Measurements from ENCODE around the gene USP20.
A peak's percentile ranks its signal among the peaks of the same experiment; 100 is the strongest.

Gene USP20

GRCh38 chr9:129871046-129871445 lies 35.8 kb downstream of the USP20 start:
- FAIRE-seq = no peak

GRCh38 chr9:129873563-129874190 lies 38.4 kb downstream of the USP20 start:
- FAIRE-seq (no peak), DNase-seq (ENCODE audit: extremely low spot score, insufficient read length, low read depth) (no peak)

More at GRCh38 chr9:129871046-129871445, 35.8 kb downstream of the USP20 start:
- DNase-seq (ENCODE audit: extremely low spot score, insufficient read length, low read depth) = no peak

DNA sequence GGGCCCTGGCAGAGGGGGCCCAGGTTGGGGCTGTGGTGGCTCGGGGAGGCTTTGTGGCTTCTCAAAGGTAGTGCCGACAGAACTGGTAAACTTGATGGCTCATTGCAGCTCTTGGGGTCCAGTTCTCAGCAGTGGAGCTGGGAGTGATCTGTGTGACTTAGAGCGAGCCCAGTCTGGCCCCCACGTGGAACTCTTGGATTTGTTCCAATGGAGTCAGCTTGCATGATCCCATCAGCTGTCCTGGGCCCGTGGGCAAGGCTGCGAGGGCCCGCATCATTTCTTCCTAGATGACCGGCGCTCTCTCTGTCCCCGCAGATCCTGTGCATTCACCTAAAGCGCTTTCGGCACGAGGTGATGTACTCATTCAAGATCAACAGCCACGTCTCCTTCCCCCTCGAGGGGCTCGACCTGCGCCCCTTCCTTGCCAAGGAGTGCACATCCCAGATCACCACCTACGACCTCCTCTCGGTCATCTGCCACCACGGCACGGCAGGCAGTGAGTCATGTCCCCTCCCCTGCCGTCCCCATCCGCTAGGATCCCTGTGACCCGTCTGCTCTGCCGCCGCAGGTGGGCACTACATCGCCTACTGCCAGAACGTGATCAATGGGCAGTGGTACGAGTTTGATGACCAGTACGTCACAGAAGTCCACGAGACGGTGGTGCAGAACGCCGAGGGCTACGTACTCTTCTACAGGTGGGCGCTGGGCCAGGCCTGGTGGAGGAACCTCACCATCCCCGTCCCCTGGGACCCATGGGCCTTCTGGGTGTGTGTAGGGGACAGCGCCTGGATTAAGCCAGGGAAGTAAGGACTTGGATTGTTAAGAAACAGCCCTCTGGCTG lies 39.2 kb downstream of the USP20 start:
- DNase-seq (ENCODE audit: extremely low spot score, insufficient read length, low read depth) (no peak), FAIRE-seq (no peak)

- no peak for FAIRE-seq
- no peak for DNase-seq (ENCODE audit: extremely low spot score, insufficient read length, low read depth)
Observed at GRCh38 chr9:129875181-129875611, 39.9 kb downstream of the USP20 start.

GRCh38 chr9:129875687-129876395 lies 40.6 kb downstream of the USP20 start:
- FAIRE-seq = no peak
- no peak for DNase-seq (ENCODE audit: extremely low spot score, insufficient read length, low read depth)

DNA sequence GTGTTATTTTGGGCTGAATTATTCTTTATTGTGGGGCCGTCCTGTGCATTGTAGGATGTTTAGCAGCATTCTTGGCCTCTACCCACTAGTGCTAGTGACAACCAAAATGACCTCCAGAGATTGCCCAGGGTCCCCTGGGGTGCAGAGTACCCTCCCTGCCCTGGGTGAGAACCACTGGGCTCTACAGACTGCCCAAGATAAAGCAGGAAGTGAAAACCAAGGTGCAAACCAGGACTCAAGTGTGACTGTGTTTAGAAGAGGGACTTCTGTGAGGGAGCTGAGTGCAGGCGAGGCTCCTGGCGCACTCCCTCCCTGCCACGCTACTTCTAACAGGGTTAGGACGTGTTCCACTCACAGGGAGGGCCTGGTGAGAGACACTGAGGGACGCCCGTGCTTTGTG lies 41.6 kb downstream of the USP20 start:
- FAIRE-seq (no peak), DNase-seq (ENCODE audit: extremely low spot score, insufficient read length, low read depth) (no peak)

DNA sequence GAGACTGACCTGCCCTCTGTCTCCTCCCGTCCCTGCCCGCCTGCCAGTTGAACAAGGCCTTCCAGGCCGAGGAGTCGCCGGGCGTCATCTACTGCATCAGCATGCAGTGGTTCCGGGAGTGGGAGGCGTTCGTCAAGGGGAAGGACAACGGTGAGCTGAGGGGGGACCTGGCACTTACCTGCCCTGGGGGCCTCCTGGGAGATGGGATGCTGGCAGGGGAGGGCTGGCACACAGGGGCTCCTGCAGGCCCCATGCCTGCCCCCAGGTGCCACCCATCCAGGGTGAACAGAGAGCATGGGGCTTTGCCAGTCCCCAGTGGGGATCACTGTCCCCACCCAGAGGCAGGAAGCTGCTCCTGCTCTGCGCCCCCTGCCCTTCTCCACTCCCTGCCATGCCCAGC lies 43.0 kb downstream of the USP20 start:
- DNase-seq (ENCODE audit: extremely low spot score, insufficient read length, low read depth) (no peak), FAIRE-seq (no peak)

DNA sequence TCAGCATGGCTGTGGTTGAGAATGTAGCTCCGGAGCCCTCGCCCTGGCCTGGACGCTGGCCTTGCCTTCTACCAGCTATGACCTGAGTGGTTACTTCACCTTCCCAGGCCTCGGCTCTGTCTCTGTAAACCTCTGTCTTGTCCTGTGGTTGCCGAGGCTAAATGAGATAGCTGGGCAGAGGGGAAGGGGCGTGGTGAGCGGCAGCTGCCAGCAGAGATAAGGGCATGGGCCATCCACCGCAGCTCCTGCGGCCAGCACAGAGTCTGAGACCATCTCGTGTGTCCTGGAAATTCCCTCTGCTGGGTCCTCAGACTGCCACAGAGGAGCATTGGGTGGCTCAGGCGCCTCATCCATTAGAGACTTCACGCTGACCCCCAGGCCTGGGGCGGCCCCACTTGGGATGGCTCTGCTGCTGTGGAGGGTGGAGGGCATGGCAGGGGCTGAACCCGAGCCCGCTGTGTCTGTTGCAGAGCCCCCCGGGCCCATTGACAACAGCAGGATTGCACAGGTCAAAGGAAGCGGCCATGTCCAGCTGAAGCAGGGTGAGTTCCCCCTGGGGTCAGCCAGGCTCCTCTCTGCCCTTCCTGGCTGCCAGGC lies 43.9 kb downstream of the USP20 start:
- FAIRE-seq = no peak

GRCh38 chr9:129879991-129880653 lies 44.9 kb downstream of the USP20 start:
- no peak for DNase-seq (ENCODE audit: extremely low spot score, insufficient read length, low read depth)
- no peak for FAIRE-seq

More for the DNA sequence above, 43.9 kb downstream of the USP20 start:
- no peak for DNase-seq (ENCODE audit: extremely low spot score, insufficient read length, low read depth)

- FAIRE-seq (no peak), DNase-seq (ENCODE audit: extremely low spot score, insufficient read length, low read depth) (no peak)
Observed at GRCh38 chr9:129880654-129881546, 45.6 kb downstream of the USP20 start.

- DNase-seq (ENCODE audit: extremely low spot score, insufficient read length, low read depth) (no peak), FAIRE-seq (no peak)
Observed at GRCh38 chr9:129881547-129882324, 46.5 kb downstream of the USP20 start.

GRCh38 chr9:129884220-129885017 lies 49.2 kb downstream of the USP20 start:
- FAIRE-seq (peak; percentile 91), DNase-seq (ENCODE audit: extremely low spot score, insufficient read length, low read depth) (peak; percentile 77)

DNA sequence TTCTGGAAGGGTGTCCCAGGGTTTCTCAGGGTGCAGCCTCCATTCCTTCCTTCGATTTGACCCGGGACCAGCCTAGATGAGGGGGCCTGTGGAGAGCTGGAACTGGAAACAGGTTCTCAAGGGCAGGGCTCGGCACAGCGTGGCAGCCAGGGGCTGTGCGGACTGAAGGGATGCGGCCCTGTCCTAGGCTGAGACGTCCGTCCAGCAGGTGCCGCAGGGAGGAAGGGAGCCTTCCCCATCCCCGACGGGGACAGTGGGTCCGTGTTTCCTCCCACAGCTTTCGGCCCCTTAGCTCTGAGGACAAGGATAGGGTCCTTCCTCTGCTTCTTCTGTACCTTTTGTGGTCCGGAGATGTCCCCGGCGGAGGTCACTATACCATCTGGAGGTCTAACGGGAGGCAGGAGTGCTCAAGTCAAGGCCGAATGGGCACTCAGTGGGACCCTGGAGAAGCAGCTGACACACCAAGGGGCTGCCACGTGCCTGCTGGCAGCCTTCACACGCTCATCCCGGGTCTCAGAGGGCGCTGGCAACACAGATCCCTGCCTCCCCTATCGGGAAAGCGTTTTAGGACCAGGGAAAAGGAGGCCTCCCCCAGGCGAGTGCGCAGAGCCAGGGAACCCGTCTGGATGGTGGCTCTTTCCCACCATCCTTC lies 49.9 kb downstream of the USP20 start:
- DNase-seq (ENCODE audit: extremely low spot score, insufficient read length, low read depth) (no peak), FAIRE-seq (no peak)

DNA sequence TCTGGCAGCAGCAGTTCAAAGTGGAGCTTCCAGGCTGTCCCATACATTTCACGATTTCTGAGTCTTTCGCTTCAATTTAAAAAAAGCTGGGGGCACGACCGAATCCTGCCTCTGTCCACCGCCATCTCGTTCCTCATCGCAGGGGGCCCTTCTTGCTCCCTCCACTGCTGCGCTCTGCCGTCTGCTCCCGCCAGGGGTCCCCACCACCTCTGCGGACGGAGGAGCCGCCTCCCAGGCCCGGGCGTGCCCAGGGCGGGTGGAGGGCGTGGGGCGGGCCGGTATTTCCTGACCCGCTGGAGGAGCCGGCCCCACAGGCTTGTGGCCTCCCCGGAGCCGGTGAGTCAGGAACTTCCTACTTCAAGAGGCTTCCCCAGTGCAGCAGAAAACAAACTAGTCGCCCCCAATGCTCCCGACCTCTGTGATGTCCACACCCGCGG lies 50.4 kb downstream of the USP20 start:
- peak; percentile 75 for FAIRE-seq
- no peak for DNase-seq (ENCODE audit: extremely low spot score, insufficient read length, low read depth)

DNA sequence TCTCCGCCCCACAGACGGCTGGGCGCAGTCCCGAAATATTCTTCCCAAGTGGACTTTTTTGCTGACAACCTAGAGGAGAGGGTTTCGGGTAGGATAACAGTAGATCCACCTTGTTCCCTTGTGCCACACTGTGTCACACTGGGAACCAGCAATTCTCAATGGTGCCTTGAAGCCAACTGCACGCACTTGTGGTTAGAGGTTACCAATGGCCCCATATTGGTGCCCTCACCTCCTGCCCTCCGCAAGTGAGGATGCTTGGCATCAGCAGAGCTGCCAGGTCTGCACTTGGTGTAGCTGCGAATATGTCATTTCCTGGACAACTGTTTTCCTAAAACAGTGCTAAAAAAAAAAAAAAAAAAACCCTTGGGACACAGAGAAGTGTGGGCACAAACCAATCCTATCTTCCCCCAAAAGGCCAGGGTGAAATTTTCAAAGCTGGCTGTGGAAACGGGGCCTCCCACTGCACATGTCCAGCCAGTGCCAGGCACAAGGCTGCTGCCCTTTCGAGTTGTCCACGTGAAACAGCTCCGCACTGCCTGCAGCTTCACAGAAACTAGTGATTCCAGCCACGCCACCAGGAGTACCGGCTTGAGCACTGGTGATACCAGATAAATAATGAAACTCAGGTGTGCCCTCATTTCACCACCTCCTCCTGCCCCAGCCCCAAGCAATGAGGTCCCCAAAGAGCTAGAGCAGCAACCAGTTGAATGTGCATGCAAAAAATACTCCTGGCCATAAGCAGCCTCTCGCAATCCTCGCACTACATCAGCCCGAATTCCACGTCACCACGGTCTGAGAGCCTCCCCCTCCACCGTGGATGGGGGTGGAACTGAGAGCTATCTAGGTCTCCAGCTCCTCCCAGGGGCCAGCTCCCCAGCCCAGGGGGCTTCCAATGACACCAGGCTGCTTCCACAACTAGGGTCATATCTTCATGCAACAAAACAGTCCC lies 51.2 kb downstream of the USP20 start:
- FAIRE-seq (no peak), DNase-seq (ENCODE audit: extremely low spot score, insufficient read length, low read depth) (no peak)

All from GM18507 (cell line).